OCI-LY3 (cell line): ENCODE measurements around the gene KRTAP5-10.
"Not testable (repeated sequence)": the region's sequence is repeated elsewhere in the genome, so short reads cannot be mapped to it uniquely, and the experiment has no call there.

Experiments
- EZH2phosphoT487 ChIP-seq: fragments of 200-600 bp; shearing (Covaris generic); IDR thresholded peaks from 2 replicates; pipeline ENCODE4 v1.6.1; 2018; ENCODE audit warnings: antibody characterized with exemption, mixed run types, low read depth
- TF ChIP-seq, protein P1 (sequence below): fragments of 200-600, 300-600 bp; sonication (generic); IDR thresholded peaks from 2 replicates; pipeline ENCODE4 v1.5.1; 2014; ENCODE audit warnings: antibody characterized with exemption, low read length, low read depth

DNA sequence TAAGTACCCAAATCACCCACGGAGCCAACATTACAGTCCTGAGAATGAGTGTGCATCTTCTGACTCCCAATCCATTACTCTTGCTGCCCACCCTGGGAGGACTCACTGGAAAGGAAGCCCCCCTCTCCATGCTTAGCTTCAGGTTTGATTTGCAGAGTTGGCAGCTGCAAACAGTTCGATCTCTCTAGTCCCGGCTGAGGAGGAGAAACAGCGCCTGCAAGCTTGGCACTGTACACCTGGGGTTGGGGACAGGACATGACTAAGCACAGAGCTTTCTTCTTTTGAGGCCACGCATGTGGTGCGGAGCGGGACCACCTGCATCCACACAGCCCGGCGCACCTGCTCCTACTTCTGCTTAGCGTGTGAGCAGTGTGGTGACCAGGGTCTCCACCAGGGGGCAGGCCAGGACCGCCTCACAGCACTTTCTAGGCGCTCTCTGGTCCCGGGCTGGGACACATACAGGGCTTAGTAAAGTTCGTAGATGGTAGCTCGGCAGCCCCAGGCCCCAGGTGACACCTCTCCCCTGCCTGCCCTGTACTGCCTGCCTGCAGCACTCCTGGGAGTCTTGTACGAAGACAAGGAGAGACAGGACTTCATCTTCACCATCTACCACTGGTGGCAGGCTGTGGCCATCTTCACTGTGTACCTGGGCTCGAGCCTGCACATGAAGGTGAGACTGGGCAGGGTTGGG, 39.6 kb downstream of the KRTAP5-10 start:
- TF ChIP-seq, protein P1, sequence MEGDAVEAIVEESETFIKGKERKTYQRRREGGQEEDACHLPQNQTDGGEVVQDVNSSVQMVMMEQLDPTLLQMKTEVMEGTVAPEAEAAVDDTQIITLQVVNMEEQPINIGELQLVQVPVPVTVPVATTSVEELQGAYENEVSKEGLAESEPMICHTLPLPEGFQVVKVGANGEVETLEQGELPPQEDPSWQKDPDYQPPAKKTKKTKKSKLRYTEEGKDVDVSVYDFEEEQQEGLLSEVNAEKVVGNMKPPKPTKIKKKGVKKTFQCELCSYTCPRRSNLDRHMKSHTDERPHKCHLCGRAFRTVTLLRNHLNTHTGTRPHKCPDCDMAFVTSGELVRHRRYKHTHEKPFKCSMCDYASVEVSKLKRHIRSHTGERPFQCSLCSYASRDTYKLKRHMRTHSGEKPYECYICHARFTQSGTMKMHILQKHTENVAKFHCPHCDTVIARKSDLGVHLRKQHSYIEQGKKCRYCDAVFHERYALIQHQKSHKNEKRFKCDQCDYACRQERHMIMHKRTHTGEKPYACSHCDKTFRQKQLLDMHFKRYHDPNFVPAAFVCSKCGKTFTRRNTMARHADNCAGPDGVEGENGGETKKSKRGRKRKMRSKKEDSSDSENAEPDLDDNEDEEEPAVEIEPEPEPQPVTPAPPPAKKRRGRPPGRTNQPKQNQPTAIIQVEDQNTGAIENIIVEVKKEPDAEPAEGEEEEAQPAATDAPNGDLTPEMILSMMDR = peak; percentile 26
- not testable (repeated sequence) for TF ChIP-seq EZH2phosphoT487
